Gastrocnemius medialis (tissue), 4 donors: ENCODE results near the gene B3GNT2.

Experiments
- CTCF ChIP-seq, 5 experiments: fragments of 450-650 bp in 3 of 5; fragments of 200-600 bp in 2 of 5; sonication (generic) in 2 of 5; IDR thresholded peaks in 4 of 5; conservative IDR thresholded peaks in 1 of 5; 1 replicate in 4 of 5; 2 replicates in 1 of 5; pipeline ENCODE4 v1.5.1; 2016 to 2019; ENCODE audit warnings: antibody characterized with exemption in 5 of 5, mild to moderate bottlenecking in 3 of 5, moderate library complexity in 3 of 5
- POLR2A ChIP-seq, 2 donors: fragments of 450-650 bp; IDR thresholded peaks; one replicate each; pipeline ENCODE4 v1.6.1; 2017; ENCODE audit warnings: antibody characterized with exemption in 2 of 2, mild to moderate bottlenecking in 2 of 2, moderate library complexity in 2 of 2

- TF ChIP-seq CTCF (IDR thresholded peaks at IDR 0.05 in 4 of 5, conservative IDR thresholded peaks at IDR 0.05 in 1 of 5) (no peak), POLR2A (IDR thresholded peaks at IDR 0.05) (no peak)
Observed at GRCh38 chr2:62267696-62268095, 71.8 kb downstream of the B3GNT2 start.
